Liver (tissue), 3 donors: ENCODE results near the gene NKAPD1.

Experiments used
- CTCF ChIP-seq: fragments of 150-350 bp; IDR thresholded peaks from 2 replicates; pipeline ENCODE4 v1.5.1; 2017; ENCODE audit warnings: improper control_type of control experiment, low read depth, low read length; ENCODE audit not compliant: missing input control
- EGR1 ChIP-seq, 2 donors: IDR thresholded peaks; 2 replicates each; pipeline ENCODE4 v1.6.1; 2016 to 2018; ENCODE audit warnings: antibody characterized with exemption in 2 of 2, low read depth in 2 of 2
- JUND ChIP-seq, 2 donors: IDR thresholded peaks; 2 replicates each; pipeline ENCODE4 v1.6.1; 2016; ENCODE audit warnings: antibody characterized with exemption in 2 of 2
- MAX ChIP-seq: IDR thresholded peaks from 2 replicates; pipeline ENCODE4 v1.6.1; 2016; ENCODE audit warnings: antibody characterized with exemption
- NR2F2 ChIP-seq: IDR thresholded peaks from 2 replicates; pipeline ENCODE4 v1.6.1; 2016; ENCODE audit warnings: antibody characterized with exemption
- RAD21 ChIP-seq, 2 donors: IDR thresholded peaks; 2 replicates each; pipeline ENCODE4 v1.6.1; 2016; ENCODE audit warnings: antibody characterized with exemption in 2 of 2, mild to moderate bottlenecking in 2 of 2
- SP1 ChIP-seq: IDR thresholded peaks from 2 replicates; pipeline ENCODE4 v1.6.1; 2018; ENCODE audit warnings: antibody characterized with exemption, mild to moderate bottlenecking
- TAF1 ChIP-seq: conservative IDR thresholded peaks from 2 replicates; pipeline ENCODE4 v1.6.1; 2016; ENCODE audit warnings: antibody characterized with exemption, mild to moderate bottlenecking
- YY1 ChIP-seq: IDR thresholded peaks from 2 replicates; pipeline ENCODE4 v1.6.1; 2016; ENCODE audit warnings: antibody characterized with exemption, mild to moderate bottlenecking
- TF ChIP-seq, protein P1 (sequence below): IDR thresholded peaks from 2 replicates; pipeline ENCODE4 v1.6.1; 2016; ENCODE audit warnings: antibody characterized with exemption, mild to moderate bottlenecking
- donor health status: healthy.
- donor health status: healthy.

GRCh38 chr11:112033902-112034301 is 40.2 kb upstream of the NKAPD1 start:
- TF ChIP-seq JUND (IDR thresholded peaks at IDR 0.05) (no peak), RAD21 (IDR thresholded peaks at IDR 0.05) (no peak), SP1 (no peak), MAX (no peak), CTCF (no peak), EGR1 (IDR thresholded peaks at IDR 0.05; ENCODE audit: low read depth in 2 of 2) (no peak), YY1 (no peak), NR2F2 (no peak), TAF1 (no peak)
- TF ChIP-seq, protein P1, sequence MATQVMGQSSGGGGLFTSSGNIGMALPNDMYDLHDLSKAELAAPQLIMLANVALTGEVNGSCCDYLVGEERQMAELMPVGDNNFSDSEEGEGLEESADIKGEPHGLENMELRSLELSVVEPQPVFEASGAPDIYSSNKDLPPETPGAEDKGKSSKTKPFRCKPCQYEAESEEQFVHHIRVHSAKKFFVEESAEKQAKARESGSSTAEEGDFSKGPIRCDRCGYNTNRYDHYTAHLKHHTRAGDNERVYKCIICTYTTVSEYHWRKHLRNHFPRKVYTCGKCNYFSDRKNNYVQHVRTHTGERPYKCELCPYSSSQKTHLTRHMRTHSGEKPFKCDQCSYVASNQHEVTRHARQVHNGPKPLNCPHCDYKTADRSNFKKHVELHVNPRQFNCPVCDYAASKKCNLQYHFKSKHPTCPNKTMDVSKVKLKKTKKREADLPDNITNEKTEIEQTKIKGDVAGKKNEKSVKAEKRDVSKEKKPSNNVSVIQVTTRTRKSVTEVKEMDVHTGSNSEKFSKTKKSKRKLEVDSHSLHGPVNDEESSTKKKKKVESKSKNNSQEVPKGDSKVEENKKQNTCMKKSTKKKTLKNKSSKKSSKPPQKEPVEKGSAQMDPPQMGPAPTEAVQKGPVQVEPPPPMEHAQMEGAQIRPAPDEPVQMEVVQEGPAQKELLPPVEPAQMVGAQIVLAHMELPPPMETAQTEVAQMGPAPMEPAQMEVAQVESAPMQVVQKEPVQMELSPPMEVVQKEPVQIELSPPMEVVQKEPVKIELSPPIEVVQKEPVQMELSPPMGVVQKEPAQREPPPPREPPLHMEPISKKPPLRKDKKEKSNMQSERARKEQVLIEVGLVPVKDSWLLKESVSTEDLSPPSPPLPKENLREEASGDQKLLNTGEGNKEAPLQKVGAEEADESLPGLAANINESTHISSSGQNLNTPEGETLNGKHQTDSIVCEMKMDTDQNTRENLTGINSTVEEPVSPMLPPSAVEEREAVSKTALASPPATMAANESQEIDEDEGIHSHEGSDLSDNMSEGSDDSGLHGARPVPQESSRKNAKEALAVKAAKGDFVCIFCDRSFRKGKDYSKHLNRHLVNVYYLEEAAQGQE, result no peak
